ENCODE results near the gene ZMYND8.

The ZMYND8 gene

GRCh38 chr20:47217482-47218446 is 138.7 kb downstream of the ZMYND8 start:
- no peak overlapping the region for H3K27ac ChIP-seq
- TF ChIP-seq CTCF (IDR thresholded peaks at IDR 0.05), result no peak
- no peak for TF ChIP-seq ZFX (IDR thresholded peaks at IDR 0.05; ENCODE audit: borderline replicate concordance)

- no peak for TF ChIP-seq ZFX (IDR thresholded peaks at IDR 0.05; ENCODE audit: borderline replicate concordance)
- H3K27ac ChIP-seq, result no peak overlapping the region
These were observed 139.6 kb downstream of the ZMYND8 start for GRCh38 chr20:47216819-47217410.

GRCh38 chr20:47215653-47216397 is 140.7 kb downstream of the ZMYND8 start:
- TF ChIP-seq ZFX (IDR thresholded peaks at IDR 0.05; ENCODE audit: borderline replicate concordance), result no peak
- TF ChIP-seq CTCF (IDR thresholded peaks at IDR 0.05), result no peak
- no peak overlapping the region for H3K27ac ChIP-seq

- TF ChIP-seq CTCF (IDR thresholded peaks at IDR 0.05) (no peak), ZFX (IDR thresholded peaks at IDR 0.05; ENCODE audit: borderline replicate concordance) (no peak)
- H3K27ac ChIP-seq, result no peak overlapping the region
These were observed 142.5 kb downstream of the ZMYND8 start for GRCh38 chr20:47213966-47214365.

- no peak overlapping the region for H3K27ac ChIP-seq
- TF ChIP-seq ZFX (IDR thresholded peaks at IDR 0.05; ENCODE audit: borderline replicate concordance), result no peak
- no peak for TF ChIP-seq CTCF (IDR thresholded peaks at IDR 0.05)
These were observed 143.8 kb downstream of the ZMYND8 start for GRCh38 chr20:47212606-47213207.

- TF ChIP-seq ZFX (IDR thresholded peaks at IDR 0.05; ENCODE audit: borderline replicate concordance), result no peak
- no peak for TF ChIP-seq CTCF (IDR thresholded peaks at IDR 0.05)
- no peak overlapping the region for H3K27ac ChIP-seq
These were observed 145.5 kb downstream of the ZMYND8 start for GRCh38 chr20:47211036-47211435.

- no peak overlapping the region for H3K27ac ChIP-seq
These were observed 146.0 kb downstream of the ZMYND8 start for GRCh38 chr20:47210470-47210869.

More at GRCh38 chr20:47210470-47210869, 146.0 kb downstream of the ZMYND8 start:
- TF ChIP-seq CTCF (IDR thresholded peaks at IDR 0.05) (no peak), ZFX (IDR thresholded peaks at IDR 0.05; ENCODE audit: borderline replicate concordance) (no peak)
